Heart right ventricle (tissue), 16 donors: ENCODE measurements around the gene PNPLA8. TPM values are rescaled to one million over a fixed set of nuclear protein-coding genes. Genes with fewer than 3 reads are reported as not detected.

ENCODE experiments used
- ATAC-seq, 8 donors: fragments of 200-7000 bp; cut with Tn5 transposase; one replicate each; pipeline ENCODE4 v1.9.1; 2020; ENCODE audit warnings: mild to moderate bottlenecking in 8 of 8, moderate library complexity in 8 of 8, moderate number of reproducible peaks in 1 of 8
- DNase-seq, 2 donors: peaks; one replicate each; pipeline ENCODE4 v3.0.0-alpha.2; 2020
- H3K27ac ChIP-seq, 10 donors: fragments of 200-600 bp; sonication (generic) in 2 of 10; one replicate each; pipeline versions ENCODE4 v1.5.0 to v1.8.0; 2020 to 2022; ENCODE audit warnings: mild to moderate bottlenecking in 3 of 10
- H3K27me3 ChIP-seq, 7 donors: fragments of 200-600 bp; one replicate each; pipeline ENCODE4 v1.8.0; 2021 to 2022; ENCODE audit warnings: mild to moderate bottlenecking in 2 of 7
- H3K36me3 ChIP-seq, 9 donors: fragments of 200-600 bp; sonication (generic) in 1 of 9; one replicate each; pipeline versions ENCODE4 v1.5.0 to v1.8.0; 2020 to 2022; ENCODE audit warnings: mild to moderate bottlenecking in 2 of 9
- H3K4me1 ChIP-seq, 9 donors: fragments of 200-600 bp; sonication (generic) in 1 of 9; one replicate each; pipeline versions ENCODE4 v1.5.0 to v1.8.0; 2020 to 2022; ENCODE audit warnings: mild to moderate bottlenecking in 4 of 9
- H3K4me3 ChIP-seq, 10 donors: fragments of 200-600 bp; sonication (generic) in 2 of 10; one replicate each; pipeline versions ENCODE4 v1.5.0 to v1.8.0; 2020 to 2022; ENCODE audit warnings: mild to moderate bottlenecking in 7 of 10, moderate library complexity in 2 of 10
- H3K9me3 ChIP-seq, 11 donors: fragments of 200-600 bp in 10 of 11; sonication (generic) in 2 of 11; one replicate each; pipeline versions ENCODE4 v1.5.0 to v1.8.0; 2013 to 2022; ENCODE audit warnings: mild to moderate bottlenecking in 2 of 11, control low read depth in 1 of 11, moderate library complexity in 1 of 11
- WGBS, 2 donors: extraction: QIAGEN DNeasy Blood & Tissue Kit; methylation state at CpG; one replicate each; pipeline ENCODE4 v1.1.7; 2013; ENCODE audit warnings: inconsistent platforms in 1 of 2; 5-methylcytosine and 5-hydroxymethylcytosine counted together
- intact Hi-C, 10 donors: fragments of 100-400 bp; cut with DNase I; formaldehyde crosslinking; loops; one replicate each; pipeline versions ENCODE4 v1.11.1 to v1.14.2; 2022
- polyA plus RNA-seq, 2 donors: library from polyadenylated mRNA; stranded (reverse); fragments of 200-250 nt; gene quantifications; one replicate each; pipeline ENCODE4 v1.2.3, GENCODE V29; 2013
- total RNA-seq, 10 donors: library from RNA; stranded (reverse); fragmentation: NEBNext Ultra II Directional in 3 of 10; extraction: Animal tissue kit (Norgen Biotek cat#: 25700) in 3 of 10; gene quantifications; one replicate each; pipeline versions ENCODE4 v1.2.1 to v1.2.4, GENCODE V29; 2021 to 2023
- TF ChIP-seq, protein P1 (sequence below), 9 donors: fragments of 200-600 bp; sonication (generic) in 2 of 9; IDR thresholded peaks; one replicate each; pipeline versions ENCODE4 v1.5.0 to v1.8.0; 2021 to 2022; ENCODE audit warnings: antibody characterized with exemption in 9 of 9, mild to moderate bottlenecking in 5 of 9, moderate library complexity in 1 of 9
- donor health status: Arrhythmogenic right ventricular cardiomyopathy.
- donor health status: ischemic (EF 13 %, LVEDD 7.1; RV severe dilation, severe dysfunction).
- donor health status: healthy with polysubstance abuse.
- donor health status: DM: no; HTN: yes; CAD: no.
- donor health status: DM: no; HTN: no; CAD: no.
- donor health status: ischemic (EF 25% LVEDD 6.9; RV normal size, moderate dysfunction).
- donor health status: ischemic (EF 25% LVEDD 5.7; RV mildly dilated, moderate dysfunction).
- donor health status: healthy.
- donor health status: DM: yes; HTN: yes; CAD: no.
- donor health status: Ischemic cardiomyopathy.
- donor health status: ischemic (EF 35%, LVEDD 5.7; RV mildly dilated, moderate dysfunction).
- donor health status: nonischemic (EF 11% LVEDD 7.7; RV severe dilation, severe dysfunction).
- donor health status: DM: yes; HTN: yes; CAD: no.
- donor health status: PGD.
- donor health status: ischemic (EF 29% LVEDD 5.4; RV normal size, mild dysfunction).
- donor health status: nonischemic (EF 23%, LVEDD 6.1; RV moderate dilation, normal function).

Gene PNPLA8
- total and polyA plus RNA-seq, 12 donors: 13.2 to 39.9 (median 35.1) TPM

DNA sequence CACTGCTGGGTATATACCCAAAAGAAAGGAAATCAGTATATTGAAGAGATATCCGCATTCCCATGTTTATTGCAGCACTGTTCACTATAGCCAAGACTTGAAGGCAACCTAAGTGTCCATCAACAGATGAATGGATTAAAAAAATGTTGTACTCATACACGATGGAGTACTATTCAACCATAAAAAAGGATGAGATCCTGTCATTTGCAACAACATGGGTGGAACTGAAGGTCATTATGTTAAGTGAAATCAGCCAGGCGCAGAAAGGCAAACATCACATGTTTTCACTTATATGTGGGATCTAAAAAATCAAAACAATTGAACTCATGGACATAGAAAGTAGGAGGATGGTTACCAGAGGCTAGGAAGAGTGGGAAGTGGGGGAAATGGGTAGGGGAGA, 89.0 kb downstream of the PNPLA8 start:
- TF ChIP-seq, protein P1, sequence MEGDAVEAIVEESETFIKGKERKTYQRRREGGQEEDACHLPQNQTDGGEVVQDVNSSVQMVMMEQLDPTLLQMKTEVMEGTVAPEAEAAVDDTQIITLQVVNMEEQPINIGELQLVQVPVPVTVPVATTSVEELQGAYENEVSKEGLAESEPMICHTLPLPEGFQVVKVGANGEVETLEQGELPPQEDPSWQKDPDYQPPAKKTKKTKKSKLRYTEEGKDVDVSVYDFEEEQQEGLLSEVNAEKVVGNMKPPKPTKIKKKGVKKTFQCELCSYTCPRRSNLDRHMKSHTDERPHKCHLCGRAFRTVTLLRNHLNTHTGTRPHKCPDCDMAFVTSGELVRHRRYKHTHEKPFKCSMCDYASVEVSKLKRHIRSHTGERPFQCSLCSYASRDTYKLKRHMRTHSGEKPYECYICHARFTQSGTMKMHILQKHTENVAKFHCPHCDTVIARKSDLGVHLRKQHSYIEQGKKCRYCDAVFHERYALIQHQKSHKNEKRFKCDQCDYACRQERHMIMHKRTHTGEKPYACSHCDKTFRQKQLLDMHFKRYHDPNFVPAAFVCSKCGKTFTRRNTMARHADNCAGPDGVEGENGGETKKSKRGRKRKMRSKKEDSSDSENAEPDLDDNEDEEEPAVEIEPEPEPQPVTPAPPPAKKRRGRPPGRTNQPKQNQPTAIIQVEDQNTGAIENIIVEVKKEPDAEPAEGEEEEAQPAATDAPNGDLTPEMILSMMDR (IDR thresholded peaks at IDR 0.05): no peak
- DNase-seq (no peak), ATAC-seq (no peak)
- intact Hi-C loops: no loop called here
- no peaks in the 10 kb centered on the region for H3K9me3 ChIP-seq
- H3K27me3 ChIP-seq: peaks cover 0 to 5% (median 0%) of the 10 kb centered on the region in 7 donors
- H3K4me1 ChIP-seq: no peaks in the 10 kb centered on the region
- WGBS, 2 donors: 93 to 94% methylated on average over 3 of the region's 3 CpGs
- H3K27ac ChIP-seq: no peak overlapping the region
- H3K36me3 ChIP-seq: no peaks in the 10 kb centered on the region
- H3K4me3 ChIP-seq: no peak overlapping the region

DNA sequence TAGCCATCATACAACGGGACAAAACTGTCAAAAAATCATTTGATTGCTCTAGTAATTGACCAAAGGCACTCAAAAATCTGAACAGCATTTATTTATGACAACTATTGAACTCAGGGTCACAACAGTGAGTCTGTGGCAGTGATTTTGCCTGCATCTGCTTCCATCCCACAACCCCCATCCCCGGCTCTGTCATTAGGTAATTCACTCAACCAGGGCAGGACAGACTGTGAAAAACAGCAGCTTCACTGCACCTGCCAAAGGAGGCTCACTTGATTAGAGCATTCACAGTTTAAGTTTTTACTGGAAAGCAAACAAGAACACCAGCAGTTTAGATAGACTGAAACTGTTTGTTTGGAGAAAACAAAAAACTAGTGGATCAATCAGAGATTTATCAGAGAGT, 91.9 kb downstream of the PNPLA8 start:
- H3K27ac ChIP-seq: no peak overlapping the region
- H3K36me3 ChIP-seq: no peaks in the 10 kb centered on the region
- peaks cover 0 to 23% (median 0%) of the 10 kb centered on the region in 7 donors for H3K27me3 ChIP-seq
- H3K9me3 ChIP-seq: no peaks in the 10 kb centered on the region
- H3K4me3 ChIP-seq: no peak overlapping the region
- no peaks in the 10 kb centered on the region for H3K4me1 ChIP-seq
- no peak for DNase-seq
- TF ChIP-seq, protein P1 (IDR thresholded peaks at IDR 0.05): no peak
- intact Hi-C loops: no loop called here
- WGBS, 2 donors: 70 to 75% methylated on average over 2 of the region's 2 CpGs
- ATAC-seq: no peak

DNA sequence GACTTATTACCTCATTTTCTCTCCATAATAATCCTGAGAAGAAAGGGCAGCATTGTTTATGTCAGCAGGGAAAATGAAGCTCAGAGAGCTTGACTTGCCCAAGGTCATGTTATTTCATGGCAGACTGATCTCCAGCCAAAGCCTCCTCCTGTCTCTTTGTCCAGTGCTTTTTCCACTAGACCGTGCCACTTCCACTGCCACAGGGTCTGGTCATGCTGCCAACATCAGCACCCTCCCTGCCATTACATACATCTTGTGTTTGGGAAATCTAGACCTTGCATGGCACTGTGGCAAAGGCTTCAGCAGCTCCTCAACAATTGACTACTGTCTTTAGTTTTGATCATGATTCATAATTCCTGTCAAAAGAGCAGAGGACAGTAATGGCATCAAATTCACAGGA, 94.8 kb downstream of the PNPLA8 start:
- H3K4me1 ChIP-seq: no peaks in the 10 kb centered on the region
- H3K27ac ChIP-seq: no peak overlapping the region
- no peak overlapping the region for H3K4me3 ChIP-seq
- 79 to 90% methylated on average over 1 of the region's 1 CpG for WGBS, 2 donors
- H3K9me3 ChIP-seq: no peaks in the 10 kb centered on the region
- no peaks in the 10 kb centered on the region for H3K36me3 ChIP-seq
- peaks cover 0 to 32% (median 4%) of the 10 kb centered on the region in 7 donors for H3K27me3 ChIP-seq
- TF ChIP-seq, protein P1 (IDR thresholded peaks at IDR 0.05): no peak
- ATAC-seq (no peak), DNase-seq (no peak)
- intact Hi-C loops: no loop called here

DNA sequence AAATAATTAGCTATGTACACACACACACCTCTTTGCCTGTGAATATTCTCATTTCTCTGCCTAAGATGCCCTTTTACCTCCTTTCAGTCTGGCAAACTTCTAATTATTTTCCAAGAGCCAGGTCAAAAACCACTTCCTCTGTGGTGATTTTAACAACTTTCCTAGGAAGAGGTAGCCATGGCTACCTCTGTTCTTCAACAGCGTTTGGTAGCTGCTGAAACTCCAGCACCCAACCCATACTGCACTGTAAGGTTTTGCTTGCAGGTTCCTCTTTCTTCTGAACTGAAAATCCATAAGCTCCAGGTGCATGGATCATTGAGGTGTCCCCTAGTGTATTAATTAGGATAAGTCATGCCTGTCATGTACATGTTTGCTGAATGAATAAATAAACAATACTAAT, 95.3 kb downstream of the PNPLA8 start:
- Histone ChIP-seq H3K9me3 (no peaks in the 10 kb centered on the region), H3K4me3 (no peak overlapping the region), H3K27ac (no peak overlapping the region), H3K36me3 (no peaks in the 10 kb centered on the region), H3K27me3 (peaks cover 0 to 32% (median 4%) of the 10 kb centered on the region in 7 donors), H3K4me1 (no peaks in the 10 kb centered on the region)
- intact Hi-C loops: no loop called here
- WGBS, 2 donors: 46 to 58% methylated on average over 1 of the region's 1 CpG
- TF ChIP-seq, protein P1 (IDR thresholded peaks at IDR 0.05): no peak
- no peak for ATAC-seq
- DNase-seq: no peak
